IMR-90 (cell line): ENCODE measurements around the gene CFAP126. TPM values are rescaled to one million over a fixed set of nuclear protein-coding genes. Genes with fewer than 3 reads are reported as not detected.
"Not testable (repeated sequence)": the region's sequence is repeated elsewhere in the genome, so short reads cannot be mapped to it uniquely, and the experiment has no call there.

Experiments used
- ATAC-seq: fragments of 200-7000 bp; cut with Tn5 transposase; 2 replicates; pipeline ENCODE4 v1.9.1; 2020; ENCODE audit warnings: low read depth, mild to moderate bottlenecking, moderate library complexity
- BruUV-seq: library from RNA; stranded (reverse); fragments of 400-500 nt; replicated peaks from 2 replicates; lab custom pipeline; 2021; lab: Mats Ljungman, UMichigan
- CTCF ChIA-PET: fragments of 300-600 bp; formaldehyde crosslinking; extraction: SDS; loops from one replicate; lab custom pipeline; 2021; ENCODE audit warnings: antibody characterized with exemption; lab: Yijun Ruan, JAX
- POLR2A ChIA-PET: fragments of 300-600 bp; sonication (Branson Sonifier 250); formaldehyde crosslinking; loops from one replicate; lab custom pipeline; 2022; ENCODE audit warnings: antibody characterized with exemption; ENCODE audit not compliant: unreplicated experiment; lab: Charles Lee
- DNase-seq: peaks from one replicate; pipeline ENCODE4 v3.0.0; 2013
- H2AFZ ChIP-seq: replicated peaks from 2 replicates; pipeline ENCODE3; 2013; ENCODE audit warnings: low read length, mild to moderate bottlenecking; ENCODE audit not compliant: poor library complexity
- H2AK5ac ChIP-seq: 2 replicates; pipeline ENCODE4 v1.6.1; 2013; ENCODE audit warnings: low read depth, low read length, inconsistent platforms
- H2AK9ac ChIP-seq: replicated peaks from 2 replicates; pipeline ENCODE3; 2013; ENCODE audit warnings: mild to moderate bottlenecking, low read depth, low read length, moderate library complexity; ENCODE audit not compliant: poor library complexity
- H2BK120ac ChIP-seq: 2 replicates; pipeline ENCODE4 v1.6.1; 2013; ENCODE audit warnings: low read depth, low read length, inconsistent platforms
- H2BK15ac ChIP-seq: 3 replicates; pipeline ENCODE4 v1.6.1; 2013; ENCODE audit warnings: low read depth, low read length, inconsistent platforms
- H2BK20ac ChIP-seq: 2 replicates; pipeline ENCODE4 v1.6.1; 2013; ENCODE audit warnings: low read depth, mild to moderate bottlenecking, inconsistent platforms, low read length, moderate library complexity
- H2BK5ac ChIP-seq: 2 replicates; pipeline ENCODE4 v1.6.1; 2013; ENCODE audit warnings: mild to moderate bottlenecking, low read depth, low read length, inconsistent platforms; ENCODE audit not compliant: poor library complexity, severe bottlenecking
- H3K14ac ChIP-seq: replicated peaks from 2 replicates; pipeline ENCODE4 v1.6.1; 2013; ENCODE audit warnings: low read depth, low read length, inconsistent platforms
- H3K18ac ChIP-seq: 2 replicates; pipeline ENCODE4 v1.6.1; 2013; ENCODE audit warnings: low read depth, low read length, control low read depth
- H3K23ac ChIP-seq: 2 replicates; pipeline ENCODE4 v1.6.1; 2013; ENCODE audit warnings: low read depth, low read length, inconsistent platforms
- H3K27ac ChIP-seq: 2 replicates; pipeline ENCODE4 v1.5.1; 2013; ENCODE audit warnings: mild to moderate bottlenecking, control low read depth, low read length; ENCODE audit not compliant: insufficient read depth
- H3K27me3 ChIP-seq: 2 replicates; pipeline ENCODE4 v1.6.1; 2013; ENCODE audit warnings: low read length; ENCODE audit not compliant: control insufficient read depth, insufficient read depth
- H3K36me3 ChIP-seq: 2 replicates; pipeline ENCODE4 v1.6.1; 2013; ENCODE audit warnings: low read length, mixed read lengths; ENCODE audit not compliant: control insufficient read depth, insufficient read depth
- H3K4ac ChIP-seq: 2 replicates; pipeline ENCODE4 v1.6.1; 2013; ENCODE audit warnings: low read depth, low read length, inconsistent platforms
- H3K4me1 ChIP-seq: 2 replicates; pipeline ENCODE4 v1.6.1; 2013; ENCODE audit warnings: low read length, mixed read lengths; ENCODE audit not compliant: control insufficient read depth, insufficient read depth
- H3K4me2 ChIP-seq: 2 replicates; pipeline ENCODE4 v1.6.1; 2013; ENCODE audit warnings: low read depth, mild to moderate bottlenecking, control low read depth, low read length, moderate library complexity
- H3K4me3 ChIP-seq: 2 replicates; pipeline ENCODE4 v1.5.1; 2013; ENCODE audit warnings: low read depth, mild to moderate bottlenecking, control low read depth, low read length, moderate library complexity; ENCODE audit not compliant: insufficient read depth
- H3K56ac ChIP-seq: 2 replicates; pipeline ENCODE4 v1.6.1; 2013; ENCODE audit warnings: low read length, inconsistent platforms; ENCODE audit not compliant: insufficient read depth; ENCODE audit errors: extremely low read depth
- H3K79me1 ChIP-seq, 2 experiments: 2 replicates each; pipeline ENCODE4 v1.6.1; 2013; ENCODE audit warnings: low read length in 2 of 2, inconsistent platforms in 1 of 2, low read depth in 1 of 2
- H3K9ac ChIP-seq: 2 replicates; pipeline ENCODE4 v1.6.1; 2013; ENCODE audit warnings: low read depth, low read length, control low read depth
- H3K9me1 ChIP-seq: 2 replicates; pipeline ENCODE4 v1.6.1; 2013; ENCODE audit warnings: low read length, inconsistent platforms; ENCODE audit not compliant: insufficient read depth
- H3K9me3 ChIP-seq: 2 replicates; pipeline ENCODE4 v1.6.1; 2013; ENCODE audit warnings: low read length; ENCODE audit not compliant: control insufficient read depth, insufficient read depth
- H4K20me1 ChIP-seq: 2 replicates; pipeline ENCODE4 v1.6.1; 2013; ENCODE audit warnings: low read length, inconsistent platforms; ENCODE audit not compliant: insufficient read depth
- H4K5ac ChIP-seq: 2 replicates; pipeline ENCODE4 v1.6.1; 2013; ENCODE audit warnings: mild to moderate bottlenecking, low read depth, low read length, control low read depth
- H4K8ac ChIP-seq, 2 experiments: 2 replicates each; pipeline ENCODE4 v1.6.1; 2013; ENCODE audit warnings: low read depth in 2 of 2, low read length in 2 of 2, control low read depth in 1 of 2, inconsistent platforms in 1 of 2
- H4K91ac ChIP-seq: 2 replicates; pipeline ENCODE4 v1.6.1; 2013; ENCODE audit warnings: low read depth, low read length, inconsistent platforms; ENCODE audit not compliant: insufficient read depth
- WGBS, 2 experiments: methylation state at CpG; one replicate each; pipeline versions ENCODE4 v1.1.5 to v1.1.7; 2013; ENCODE audit warnings: missing lambda C conversion rate in 2 of 2; ENCODE audit not compliant: insufficient read length in 1 of 2; ENCODE audit errors: extremely low coverage in 2 of 2; 5-methylcytosine and 5-hydroxymethylcytosine counted together
- dilution Hi-C: fragments of 300-500 bp; cut with HindIII; formaldehyde crosslinking; loops from one replicate; pipeline ENCODE4 v1.14.3; 2018; ENCODE audit warnings: low sequenced_read_pairs; ENCODE audit not compliant: unreplicated experiment
- in situ Hi-C: fragments of 300-500 bp; cut with MboI; formaldehyde crosslinking; loops from 3 replicates; pipeline ENCODE4 v1.14.3; 2019; ENCODE audit warnings: low sequenced_read_pairs, inconsistent platforms, mixed read lengths
- intact Hi-C: fragments of 100-400 bp; cut with micrococcal nuclease; formaldehyde crosslinking; loops from 2 replicates; pipeline ENCODE4 v1.10.0; 2022
- polyA plus RNA-seq, 3 experiments: library from polyadenylated mRNA; depleted of rRNA; stranded (reverse); fragments of >200 nt; gene quantifications; 2 replicates each; pipeline ENCODE4 v1.2.3, GENCODE V29; 2012; ENCODE audit warnings: low replicate concordance in 1 of 3
- total RNA-seq: library from RNA; depleted of rRNA; stranded (reverse); fragments of >200 nt; gene quantifications from 2 replicates; pipeline ENCODE4 v1.2.3, GENCODE V29; 2012

The CFAP126 gene
- total and polyA plus RNA-seq, 2 of the 4 experiments (the other 2 are of a cell fraction) = not detected

GRCh38 chr1:161406551-161406950 lies 38.9 kb upstream of the CFAP126 start:
- ATAC-seq, H4K91ac ChIP-seq, H2AFZ ChIP-seq, H4K20me1 ChIP-seq, H3K27me3 ChIP-seq, CTCF ChIA-PET, H3K56ac ChIP-seq, H2AK9ac ChIP-seq, H3K79me1 ChIP-seq, H3K9me1 ChIP-seq, H3K23ac ChIP-seq, H3K4ac ChIP-seq, POLR2A ChIA-PET, H2BK5ac ChIP-seq, H2BK15ac ChIP-seq, H4K5ac ChIP-seq, BruUV-seq, H3K9me3 ChIP-seq, in situ Hi-C loops, H3K9ac ChIP-seq, H2BK20ac ChIP-seq, H3K18ac ChIP-seq, H3K14ac ChIP-seq, H3K4me1 ChIP-seq, DNase-seq, H3K4me2 ChIP-seq, H3K4me3 ChIP-seq, intact Hi-C loops, H2BK120ac ChIP-seq, H3K36me3 ChIP-seq, H3K27ac ChIP-seq, H4K8ac ChIP-seq, H2AK5ac ChIP-seq, dilution Hi-C loops: not testable (repeated sequence)
- 60% methylated on average over 1 of the region's 17 CpGs; no CpG with 5 or more reads in 1 of the 2 experiments for WGBS, 2 experiments
